MCF 10A (cell line): ENCODE measurements around the gene NRP1. TPM values are rescaled to one million over a fixed set of nuclear protein-coding genes. Genes with fewer than 3 reads are reported as not detected.

Experiments
- BruUV-seq: library from RNA; stranded (reverse); fragments of 400-500 nt; replicated peaks from 2 replicates; lab custom pipeline; 2021; lab: Mats Ljungman, UMichigan
- CTCF ChIA-PET: fragments of 300-600 bp; sonication (Branson Sonifier 250); formaldehyde crosslinking; extraction: SDS; loops from one replicate; lab custom pipeline; 2021; ENCODE audit warnings: antibody characterized with exemption, inconsistent platforms; lab: Yijun Ruan, JAX
- POLR2A ChIA-PET: fragments of 300-600, 350-650 bp; sonication (Branson Sonifier 250); formaldehyde crosslinking; extraction: SDS; loops from one replicate; lab custom pipeline; 2020; ENCODE audit warnings: antibody characterized with exemption, inconsistent platforms; lab: Yijun Ruan, JAX
- DNase-seq: peaks from one replicate; pipeline ENCODE4 v3.0.0-alpha.2; 2018; ENCODE audit not compliant: unreplicated experiment
- H3K27ac Mint-ChIP-seq: one replicate; pipeline ENCODE4 v1.8.0; 2022; ENCODE audit warnings: mild to moderate bottlenecking, low read depth, mixed read lengths; ENCODE audit not compliant: unreplicated experiment
- H3K27me3 Mint-ChIP-seq: one replicate; pipeline ENCODE4 v1.8.0; 2022; ENCODE audit warnings: mixed read lengths; ENCODE audit not compliant: insufficient read depth, unreplicated experiment
- H3K36me3 Mint-ChIP-seq: one replicate; pipeline ENCODE4 v1.8.0; 2022; ENCODE audit warnings: mild to moderate bottlenecking, moderate library complexity, mixed read lengths; ENCODE audit not compliant: insufficient read depth, unreplicated experiment
- H3K4me1 Mint-ChIP-seq: one replicate; pipeline ENCODE4 v1.8.0; 2022; ENCODE audit warnings: mixed read lengths; ENCODE audit not compliant: insufficient read depth, unreplicated experiment
- H3K4me3 Mint-ChIP-seq: one replicate; pipeline ENCODE4 v1.8.0; 2022; ENCODE audit warnings: mild to moderate bottlenecking, moderate library complexity, mixed read lengths; ENCODE audit not compliant: unreplicated experiment
- H3K9me3 Mint-ChIP-seq: one replicate; pipeline ENCODE4 v1.8.0; 2022; ENCODE audit warnings: mixed read lengths; ENCODE audit not compliant: unreplicated experiment
- CTCF ChIP-seq: fragments of 200-600 bp; IDR thresholded peaks from one replicate; pipeline ENCODE4 v1.8.0; 2022; ENCODE audit warnings: antibody characterized with exemption, mild to moderate bottlenecking; ENCODE audit not compliant: unreplicated experiment
- intact Hi-C: fragments of 100-400 bp; cut with micrococcal nuclease; formaldehyde crosslinking; loops from 2 replicates; pipeline ENCODE4 v1.14.1; 2022
- total RNA-seq: library from RNA; stranded (reverse); gene quantifications from 2 replicates; pipeline ENCODE4 v1.2.3, GENCODE V29; 2022

Gene NRP1
- total RNA-seq, 1 experiment from 2014 or later: 66.6 TPM

GRCh38 chr10:33229949-33230267 lies 104.6 kb downstream of the NRP1 start:
- intact Hi-C loops: no loop called here
- H3K4me1 Mint-ChIP-seq: no peaks in the 10 kb centered on the region
- no peak overlapping the region for H3K4me3 Mint-ChIP-seq
- TF ChIP-seq CTCF: no peak
- no TSS peak for BruUV-seq
- H3K27me3 Mint-ChIP-seq: no peaks in the 10 kb centered on the region
- no peak overlapping the region for H3K27ac Mint-ChIP-seq
- H3K9me3 Mint-ChIP-seq: no peaks in the 10 kb centered on the region
- DNase-seq: no peak
- CTCF ChIA-PET: no interaction called here
- peaks cover 14% of the 10 kb centered on the region for H3K36me3 Mint-ChIP-seq
- POLR2A ChIA-PET: no interaction called here

GRCh38 chr10:33229252-33229948 lies 105.1 kb downstream of the NRP1 start:
- H3K27ac Mint-ChIP-seq: no peak overlapping the region
- TF ChIP-seq CTCF: no peak
- intact Hi-C loops: no loop called here
- DNase-seq: no peak
- H3K9me3 Mint-ChIP-seq: no peaks in the 10 kb centered on the region
- no peaks in the 10 kb centered on the region for H3K4me1 Mint-ChIP-seq
- BruUV-seq: no TSS peak
- H3K27me3 Mint-ChIP-seq: no peaks in the 10 kb centered on the region
- H3K36me3 Mint-ChIP-seq: peaks cover 19% of the 10 kb centered on the region
- CTCF ChIA-PET: no interaction called here
- POLR2A ChIA-PET: no interaction called here
- H3K4me3 Mint-ChIP-seq: no peak overlapping the region

GRCh38 chr10:33228426-33228825 lies 106.0 kb downstream of the NRP1 start:
- Mint-ChIP-seq H3K27me3 (no peaks in the 10 kb centered on the region), H3K9me3 (no peaks in the 10 kb centered on the region), H3K4me1 (no peaks in the 10 kb centered on the region), H3K4me3 (no peak overlapping the region), H3K36me3 (peaks cover 29% of the 10 kb centered on the region), H3K27ac (no peak overlapping the region)
- ChIA-PET CTCF (no interaction called here), POLR2A (no interaction called here)
- DNase-seq: no peak
- intact Hi-C loops: no loop called here
- TF ChIP-seq CTCF: no peak
- BruUV-seq: no TSS peak

GRCh38 chr10:33227489-33227888 lies 107.0 kb downstream of the NRP1 start:
- no peaks in the 10 kb centered on the region for H3K9me3 Mint-ChIP-seq
- H3K27ac Mint-ChIP-seq: no peak overlapping the region
- no peaks in the 10 kb centered on the region for H3K27me3 Mint-ChIP-seq
- peaks cover 27% of the 10 kb centered on the region for H3K36me3 Mint-ChIP-seq
- no peak for TF ChIP-seq CTCF
- no peaks in the 10 kb centered on the region for H3K4me1 Mint-ChIP-seq
- H3K4me3 Mint-ChIP-seq: no peak overlapping the region
- ChIA-PET POLR2A (interaction anchor here (0.7 to 0.8 kb wide), 2 partner anchors 46 to 91 kb away, joined by 3 to 4 read pairs; no protein-coding TSS in a partner anchor), CTCF (no interaction called here)
- BruUV-seq: no TSS peak
- DNase-seq: no peak
- intact Hi-C loops: no loop called here
